ENCODE results near the gene PRR4. TPM values are rescaled to one million over a fixed set of nuclear protein-coding genes. Genes with fewer than 3 reads are reported as not detected.

Gene PRR4
- total RNA-seq, 1 experiment from 2014 or later: 3.1 TPM

- H3K27me3 Mint-ChIP-seq (ENCODE audit: unreplicated experiment): no peaks in the 10 kb centered on the region
- H3K9me3 Mint-ChIP-seq (ENCODE audit: low read depth, unreplicated experiment): no peaks in the 10 kb centered on the region
- no peaks in the 10 kb centered on the region for H3K4me1 Mint-ChIP-seq (ENCODE audit: low read depth, unreplicated experiment)
- DNase-seq: no peak
- no peak for TF ChIP-seq CTCF (IDR thresholded peaks at IDR 0.05; ENCODE audit: unreplicated experiment)
- intact Hi-C loops (cut with micrococcal nuclease; ENCODE audit: unreplicated experiment): no loop called here
- no peak within 1 kb of the TSS for H3K4me3 Mint-ChIP-seq (ENCODE audit: low read depth, unreplicated experiment)
- no peak within 1 kb of the TSS for H3K27ac Mint-ChIP-seq (ENCODE audit: unreplicated experiment)
- H3K36me3 Mint-ChIP-seq (ENCODE audit: insufficient read depth, unreplicated experiment): no peaks in the 10 kb centered on the region
- CTCF ChIA-PET: no interaction called here
- BruUV-seq (replicated peaks): no TSS peak
Measured at GRCh38 chr12:10807186-10807585, 42.1 kb downstream of the PRR4 start, which contains the start of gene TAS2R8. TAS2R8 (minus strand) TSS chr12:10807286; CDS start chr12:10806980, 306 bp downstream.

GRCh38 chr12:10802587-10802986, 46.7 kb downstream of the PRR4 start, which contains the start of gene TAS2R7:
TAS2R7 (minus strand) TSS chr12:10802627; CDS start chr12:10802570, 57 bp downstream.
- no peak for DNase-seq
- CTCF ChIA-PET: no interaction called here
- no peaks in the 10 kb centered on the region for H3K36me3 Mint-ChIP-seq (ENCODE audit: insufficient read depth, unreplicated experiment)
- intact Hi-C loops (cut with micrococcal nuclease; ENCODE audit: unreplicated experiment): no loop called here
- H3K9me3 Mint-ChIP-seq (ENCODE audit: low read depth, unreplicated experiment): no peaks in the 10 kb centered on the region
- BruUV-seq (replicated peaks): no TSS peak
- no peaks in the 10 kb centered on the region for H3K27me3 Mint-ChIP-seq (ENCODE audit: unreplicated experiment)
- H3K27ac Mint-ChIP-seq (ENCODE audit: unreplicated experiment): no peak within 1 kb of the TSS
- H3K4me3 Mint-ChIP-seq (ENCODE audit: low read depth, unreplicated experiment): no peak within 1 kb of the TSS
- H3K4me1 Mint-ChIP-seq (ENCODE audit: low read depth, unreplicated experiment): no peaks in the 10 kb centered on the region
- no peak for TF ChIP-seq CTCF (IDR thresholded peaks at IDR 0.05; ENCODE audit: unreplicated experiment)

GRCh38 chr12:10801741-10802140, 47.5 kb downstream of the PRR4 start:
- CTCF ChIA-PET: no interaction called here
- no peaks in the 10 kb centered on the region for H3K36me3 Mint-ChIP-seq (ENCODE audit: insufficient read depth, unreplicated experiment)
- H3K4me3 Mint-ChIP-seq (ENCODE audit: low read depth, unreplicated experiment): no peak overlapping the region
- H3K27ac Mint-ChIP-seq (ENCODE audit: unreplicated experiment): no peak overlapping the region
- no peaks in the 10 kb centered on the region for H3K9me3 Mint-ChIP-seq (ENCODE audit: low read depth, unreplicated experiment)
- intact Hi-C loops (cut with micrococcal nuclease; ENCODE audit: unreplicated experiment): no loop called here
- no peaks in the 10 kb centered on the region for H3K27me3 Mint-ChIP-seq (ENCODE audit: unreplicated experiment)
- H3K4me1 Mint-ChIP-seq (ENCODE audit: low read depth, unreplicated experiment): no peaks in the 10 kb centered on the region
- DNase-seq: no peak
- TF ChIP-seq CTCF (IDR thresholded peaks at IDR 0.05; ENCODE audit: unreplicated experiment): no peak
- no TSS peak for BruUV-seq (replicated peaks)

Other genes starting within 250 kb of the PRR4 start
- gene MAGOHB, start 235.9 kb downstream of the PRR4 start, total RNA-seq (2022): 59.5 and 61.4 TPM in 2 replicates
- gene STYK1, start 175.4 kb downstream of the PRR4 start, total RNA-seq (2022): 8.4 and 10.7 TPM in 2 replicates
- gene YBX3, start 126.2 kb downstream of the PRR4 start, total RNA-seq (2022): 295 and 312 TPM in 2 replicates
- not detected in 2 replicates for gene TAS2R7, start 46.8 kb downstream of the PRR4 start, total RNA-seq (2022)
- not detected in 2 replicates for gene TAS2R8, start 42.2 kb downstream of the PRR4 start, total RNA-seq (2022)
- not detected in 2 replicates for gene TAS2R9, start 39.3 kb downstream of the PRR4 start, total RNA-seq (2022)
- gene TAS2R10, start 23.1 kb downstream of the PRR4 start, total RNA-seq (2022): 1.5 and 1.7 TPM in 2 replicates
- 12.4 and 21.9 TPM in 2 replicates for gene PRH1, start 34.8 kb upstream of the PRR4 start, total RNA-seq (2022)
- 1.8 and 2.5 TPM in 2 replicates for gene TAS2R13, start 60.1 kb upstream of the PRR4 start, total RNA-seq (2022)
- gene PRH2, start 79.8 kb upstream of the PRR4 start, total RNA-seq (2022): not detected in 2 replicates
- gene TAS2R14, start 89.8 kb upstream of the PRR4 start, total RNA-seq (2022): 2.9 TPM in 2 replicates
- 1.8 TPM in 2 replicates for gene TAS2R50, start 137.4 kb upstream of the PRR4 start, total RNA-seq (2022)
- gene TAS2R20, start 148.8 kb upstream of the PRR4 start, total RNA-seq (2022): 2.4 and 3.3 TPM in 2 replicates
- gene TAS2R19, start 173.1 kb upstream of the PRR4 start, total RNA-seq (2022): 3.2 and 4.5 TPM in 2 replicates
- 3.6 and 4.1 TPM in 2 replicates for gene TAS2R31, start 181.9 kb upstream of the PRR4 start, total RNA-seq (2022)
- 1.1 and 2.2 TPM in 2 replicates for gene TAS2R46, start 212.8 kb upstream of the PRR4 start, total RNA-seq (2022)
- gene TAS2R43, start 242.8 kb upstream of the PRR4 start, total RNA-seq (2022): 1.7 and 1.8 TPM in 2 replicates

Data from Calu3 (cell line).